H9 (cell line): ENCODE data around the gene AKR1C8. TPM values are rescaled to one million over a fixed set of nuclear protein-coding genes. Genes with fewer than 3 reads are reported as not detected.

Experiments used
- DNase-seq: peaks from one replicate; pipeline ENCODE4 v3.0.0-alpha.2; 2017
- H2AFZ ChIP-seq: one replicate; pipeline ENCODE4 v1.6.1; 2013; ENCODE audit warnings: mild to moderate bottlenecking, low read length, control low read depth, moderate library complexity
- H2AK5ac ChIP-seq: 2 replicates; pipeline ENCODE4 v1.6.1; 2013; ENCODE audit warnings: low read length, control low read depth, mixed read lengths; ENCODE audit not compliant: insufficient read length
- H2BK120ac ChIP-seq: one replicate; pipeline ENCODE4 v1.6.1; 2013; ENCODE audit warnings: low read depth, mild to moderate bottlenecking, low read length, control low read depth, inconsistent platforms; ENCODE audit not compliant: poor library complexity, severe bottlenecking
- H2BK12ac ChIP-seq: 2 replicates; pipeline ENCODE4 v1.6.1; 2013; ENCODE audit warnings: low read length, control low read depth, mixed read lengths, low read depth; ENCODE audit not compliant: insufficient read length
- H2BK15ac ChIP-seq: 2 replicates; pipeline ENCODE4 v1.6.1; 2013; ENCODE audit warnings: low read depth, low read length, control low read depth
- H2BK20ac ChIP-seq: one replicate; pipeline ENCODE4 v1.6.1; 2013; ENCODE audit warnings: low read depth, mild to moderate bottlenecking, low read length, control low read depth, inconsistent platforms; ENCODE audit not compliant: poor library complexity, severe bottlenecking
- H2BK5ac ChIP-seq: 2 replicates; pipeline ENCODE4 v1.6.1; 2013; ENCODE audit warnings: low read length, control low read depth, mixed read lengths; ENCODE audit not compliant: insufficient read length
- H3K14ac ChIP-seq: 2 replicates; pipeline ENCODE4 v1.6.1; 2013; ENCODE audit warnings: low read length, control low read depth; ENCODE audit not compliant: insufficient read depth
- H3K18ac ChIP-seq: 2 replicates; pipeline ENCODE4 v1.6.1; 2013; ENCODE audit warnings: low read depth, mild to moderate bottlenecking, mixed read lengths, low read length, control low read depth; ENCODE audit not compliant: insufficient read length
- H3K23ac ChIP-seq: 2 replicates; pipeline ENCODE4 v1.6.1; 2013; ENCODE audit warnings: low read length, control low read depth, mixed read lengths, low read depth; ENCODE audit not compliant: insufficient read length
- H3K23me2 ChIP-seq: 2 replicates; pipeline ENCODE4 v1.6.1; 2013; ENCODE audit warnings: low read depth, mild to moderate bottlenecking, mixed read lengths, low read length, control low read depth; ENCODE audit not compliant: insufficient read length, poor library complexity, severe bottlenecking
- H3K27ac ChIP-seq: 2 replicates; pipeline ENCODE4 v1.5.1; 2013; ENCODE audit warnings: low read length, control low read depth, mixed read lengths, low read depth; ENCODE audit not compliant: insufficient read length
- H3K27me3 ChIP-seq: 2 replicates; pipeline ENCODE4 v1.6.1; 2013; ENCODE audit warnings: low read length, control low read depth, inconsistent platforms; ENCODE audit not compliant: insufficient read depth
- H3K4ac ChIP-seq: 2 replicates; pipeline ENCODE4 v1.6.1; 2013; ENCODE audit warnings: low read depth, mild to moderate bottlenecking, control low read depth, inconsistent platforms, low read length, moderate library complexity
- H3K4me1 ChIP-seq: 2 replicates; pipeline ENCODE4 v1.6.1; 2013; ENCODE audit warnings: low read length, control low read depth, inconsistent platforms; ENCODE audit not compliant: insufficient read depth
- H3K4me2 ChIP-seq: 2 replicates; pipeline ENCODE4 v1.6.1; 2013; ENCODE audit warnings: low read length, control low read depth, mixed read lengths; ENCODE audit not compliant: insufficient read length, insufficient read depth
- H3K56ac ChIP-seq: 2 replicates; pipeline ENCODE4 v1.6.1; 2013; ENCODE audit warnings: low read depth, mild to moderate bottlenecking, mixed read lengths, low read length, control low read depth; ENCODE audit not compliant: insufficient read length
- H3K79me1 ChIP-seq: 2 replicates; pipeline ENCODE4 v1.6.1; 2013; ENCODE audit warnings: low read depth, mild to moderate bottlenecking, moderate library complexity, low read length, control low read depth, inconsistent platforms; ENCODE audit not compliant: insufficient read depth, poor library complexity, severe bottlenecking
- H3K79me2 ChIP-seq: 2 replicates; pipeline ENCODE4 v1.6.1; 2013; ENCODE audit warnings: low read length, control low read depth, inconsistent platforms; ENCODE audit not compliant: insufficient read depth
- H3K9ac ChIP-seq: 2 replicates; pipeline ENCODE4 v1.6.1; 2013; ENCODE audit warnings: low read length, control low read depth, mixed read lengths; ENCODE audit not compliant: insufficient read length; ENCODE audit errors: extremely low read depth
- H3K9me3 ChIP-seq: one replicate; pipeline ENCODE4 v1.6.1; 2013; ENCODE audit warnings: low read depth, low read length, inconsistent platforms; ENCODE audit not compliant: control insufficient read depth
- H3T11ph ChIP-seq: one replicate; pipeline ENCODE4 v1.6.1; 2013; ENCODE audit warnings: mild to moderate bottlenecking, low read length, control low read depth, inconsistent platforms
- H4K20me1 ChIP-seq: one replicate; pipeline ENCODE4 v1.6.1; 2013; ENCODE audit not compliant: control insufficient read depth, insufficient read length, insufficient read depth
- H4K5ac ChIP-seq: 2 replicates; pipeline ENCODE4 v1.6.1; 2013; ENCODE audit warnings: low read depth, mild to moderate bottlenecking, mixed read lengths, low read length, control low read depth; ENCODE audit not compliant: insufficient read length
- H4K8ac ChIP-seq: replicated peaks from 2 replicates; pipeline ENCODE4 v1.6.1; 2013; ENCODE audit warnings: low read length, control low read depth, mixed read lengths, low read depth; ENCODE audit not compliant: insufficient read length
- H4K91ac ChIP-seq: 2 replicates; pipeline ENCODE4 v1.6.1; 2013; ENCODE audit warnings: low read depth, mild to moderate bottlenecking, moderate library complexity, mixed read lengths, low read length, control low read depth; ENCODE audit not compliant: insufficient read length
- H3K27ac Mint-ChIP-seq, 3 experiments: 2 replicates in 2 of 3; 3 replicates in 1 of 3; pipeline ENCODE4 v1.8.0; 2020 to 2021; ENCODE audit warnings: mixed read lengths in 3 of 3, mild to moderate bottlenecking in 1 of 3, moderate library complexity in 1 of 3
- H3K27me3 Mint-ChIP-seq: 2 replicates; pipeline ENCODE4 v1.8.0; 2021; ENCODE audit warnings: low read depth, mild to moderate bottlenecking, moderate library complexity, mixed read lengths
- H3K36me3 Mint-ChIP-seq, 3 experiments: 2 replicates in 2 of 3; 3 replicates in 1 of 3; pipeline ENCODE4 v1.8.0; 2020 to 2021; ENCODE audit warnings: low read depth in 3 of 3, mixed read lengths in 3 of 3; ENCODE audit not compliant: insufficient read depth in 1 of 3
- H3K4me1 Mint-ChIP-seq, 2 experiments: 2 replicates each; pipeline ENCODE4 v1.8.0; 2020; ENCODE audit warnings: mixed read lengths in 2 of 2
- H3K4me3 Mint-ChIP-seq, 2 experiments: 2 replicates in 1 of 2; 3 replicates in 1 of 2; pipeline ENCODE4 v1.8.0; 2020 to 2021; ENCODE audit warnings: mild to moderate bottlenecking in 2 of 2, mixed read lengths in 2 of 2, moderate library complexity in 1 of 2
- H3K9me3 Mint-ChIP-seq, 2 experiments: 2 replicates in 1 of 2; 3 replicates in 1 of 2; pipeline ENCODE4 v1.8.0; 2020; ENCODE audit warnings: mild to moderate bottlenecking in 2 of 2, mixed read lengths in 2 of 2, moderate library complexity in 1 of 2
- total RNA-seq: library from RNA; stranded (reverse); gene quantifications from 2 replicates; pipeline ENCODE4 v1.2.1, GENCODE V29; 2021
- TF ChIP-seq, protein P1 (sequence below): fragments of 200-600 bp; sonication (generic); conservative IDR thresholded peaks from 3 replicates; pipeline ENCODE4 v1.8.0; 2021; ENCODE audit warnings: antibody characterized with exemption, mild to moderate bottlenecking

AKR1C8 gene
- total RNA-seq, 1 experiment from 2014 or later, result not detected

GRCh38 chr10:5211696-5212536 is 27.0 kb upstream of the AKR1C8 start:
- H3K36me3 Mint-ChIP-seq, result peaks cover 3 to 8% (median 5%) of the 10 kb centered on the region in 3 experiments; a peak in 5 of 7 replicates
- no peaks in the 10 kb centered on the region for H3K4me1 ChIP-seq
- H3K79me2 ChIP-seq, result no peaks in the 10 kb centered on the region
- no peak overlapping the region for H3K56ac ChIP-seq
- H3K4ac ChIP-seq, result no peak overlapping the region
- H3K9me3 Mint-ChIP-seq, result peaks cover 50 to 64% of the 10 kb centered on the region in 2 experiments
- TF ChIP-seq, protein P1, sequence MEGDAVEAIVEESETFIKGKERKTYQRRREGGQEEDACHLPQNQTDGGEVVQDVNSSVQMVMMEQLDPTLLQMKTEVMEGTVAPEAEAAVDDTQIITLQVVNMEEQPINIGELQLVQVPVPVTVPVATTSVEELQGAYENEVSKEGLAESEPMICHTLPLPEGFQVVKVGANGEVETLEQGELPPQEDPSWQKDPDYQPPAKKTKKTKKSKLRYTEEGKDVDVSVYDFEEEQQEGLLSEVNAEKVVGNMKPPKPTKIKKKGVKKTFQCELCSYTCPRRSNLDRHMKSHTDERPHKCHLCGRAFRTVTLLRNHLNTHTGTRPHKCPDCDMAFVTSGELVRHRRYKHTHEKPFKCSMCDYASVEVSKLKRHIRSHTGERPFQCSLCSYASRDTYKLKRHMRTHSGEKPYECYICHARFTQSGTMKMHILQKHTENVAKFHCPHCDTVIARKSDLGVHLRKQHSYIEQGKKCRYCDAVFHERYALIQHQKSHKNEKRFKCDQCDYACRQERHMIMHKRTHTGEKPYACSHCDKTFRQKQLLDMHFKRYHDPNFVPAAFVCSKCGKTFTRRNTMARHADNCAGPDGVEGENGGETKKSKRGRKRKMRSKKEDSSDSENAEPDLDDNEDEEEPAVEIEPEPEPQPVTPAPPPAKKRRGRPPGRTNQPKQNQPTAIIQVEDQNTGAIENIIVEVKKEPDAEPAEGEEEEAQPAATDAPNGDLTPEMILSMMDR, result no peak
- no peaks in the 10 kb centered on the region for H4K20me1 ChIP-seq
- H2AFZ ChIP-seq, result no peak overlapping the region
- H4K8ac ChIP-seq, result no peak overlapping the region
- H4K5ac ChIP-seq, result no peak overlapping the region
- no peak overlapping the region for H3K23ac ChIP-seq
- H4K91ac ChIP-seq, result no peak overlapping the region
- no peak overlapping the region for H3K4me2 ChIP-seq
- no peaks in the 10 kb centered on the region for H3K79me1 ChIP-seq
- no peaks in the 10 kb centered on the region for H3K9me3 ChIP-seq
- H3K23me2 ChIP-seq, result no peaks in the 10 kb centered on the region
- no peak overlapping the region for H3K18ac ChIP-seq
- H2BK12ac ChIP-seq, result no peak overlapping the region
- no peak overlapping the region for H3K14ac ChIP-seq
- H2BK120ac ChIP-seq, result no peak overlapping the region
- no peak overlapping the region for H2AK5ac ChIP-seq
- no peak overlapping the region for H3K27ac ChIP-seq
- H3T11ph ChIP-seq, result no peak overlapping the region
- H3K27me3 Mint-ChIP-seq, result no peaks in the 10 kb centered on the region
- no peaks in the 10 kb centered on the region for H3K4me1 Mint-ChIP-seq
- H2BK15ac ChIP-seq, result no peak overlapping the region
- no peak overlapping the region for H3K4me3 Mint-ChIP-seq
- no peak overlapping the region for H2BK20ac ChIP-seq
- no peak overlapping the region for H3K9ac ChIP-seq
- no peak overlapping the region for H2BK5ac ChIP-seq
- H3K27me3 ChIP-seq, result no peaks in the 10 kb centered on the region
- H3K27ac Mint-ChIP-seq, result no peak overlapping the region
- DNase-seq, result no peak
